GM18907 (cell line): ENCODE results near the gene FUOM.
"Not testable (repeated sequence)": the region's sequence is repeated elsewhere in the genome, so short reads cannot be mapped to it uniquely, and the experiment has no call there.

Source experiments
- ATAC-seq: cut with Tn5 transposase; IDR thresholded peaks from one replicate; pipeline ENCODE4 v1.9.1; 2021; ENCODE audit warnings: mild to moderate bottlenecking, moderate library complexity; ENCODE audit not compliant: unreplicated experiment

FUOM gene

DNA sequence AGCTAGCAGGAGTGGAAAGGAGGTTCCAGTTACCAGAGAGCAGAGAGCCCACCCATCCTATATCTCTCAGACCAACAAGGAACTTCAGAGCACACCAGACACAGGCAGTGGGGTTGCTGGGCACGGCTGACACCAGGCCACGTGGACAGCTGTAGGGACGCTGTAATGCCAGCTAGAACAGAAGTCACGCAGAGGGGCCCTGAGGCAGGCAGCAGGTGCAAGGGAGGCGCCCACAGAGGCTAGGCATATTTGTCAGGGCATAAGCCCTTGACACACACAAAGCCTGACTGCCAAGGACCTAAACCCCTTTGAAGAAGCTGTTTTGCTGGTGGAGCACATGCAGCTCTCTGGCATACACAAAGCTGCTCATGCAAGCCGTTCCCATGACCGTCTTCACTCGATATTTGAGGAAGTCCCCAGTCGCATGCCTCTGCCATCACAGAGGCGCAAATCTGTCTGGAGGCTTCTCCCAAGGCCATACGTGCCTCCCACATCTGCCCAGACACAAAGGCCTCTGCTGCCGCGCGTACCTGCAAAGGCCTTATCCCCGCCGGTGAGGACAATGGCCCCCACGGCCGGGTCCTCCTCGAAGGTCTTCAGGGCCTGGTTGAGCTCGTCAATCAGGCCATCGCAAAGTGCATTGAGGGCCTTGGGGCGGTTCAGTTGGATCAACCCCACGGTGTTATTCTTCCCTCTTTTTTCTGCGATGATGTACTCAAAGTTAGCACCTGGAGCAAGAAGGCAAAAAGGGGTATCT is 12.4 kb upstream of the FUOM start:
- no peak for ATAC-seq

DNA sequence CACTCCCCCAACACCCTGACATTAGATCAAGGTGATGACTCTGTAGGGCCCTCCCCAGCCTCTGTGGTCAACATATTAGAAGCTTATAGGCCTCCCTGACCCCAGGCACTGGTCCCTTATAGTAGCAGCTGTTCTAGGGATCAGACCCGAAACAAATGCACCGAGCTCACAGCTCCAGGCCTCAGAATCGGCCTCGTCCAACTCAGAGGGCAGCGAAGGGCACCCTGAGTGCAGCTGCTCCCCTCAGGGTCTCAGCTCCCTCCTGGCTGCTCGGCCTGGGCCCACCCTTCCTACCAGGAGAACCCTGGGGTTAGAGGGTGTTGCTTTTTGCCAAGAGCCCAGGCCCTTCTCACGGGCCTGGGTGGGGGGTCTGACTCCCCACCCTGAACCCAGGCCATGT is 10.3 kb upstream of the FUOM start:
- ATAC-seq: no peak

DNA sequence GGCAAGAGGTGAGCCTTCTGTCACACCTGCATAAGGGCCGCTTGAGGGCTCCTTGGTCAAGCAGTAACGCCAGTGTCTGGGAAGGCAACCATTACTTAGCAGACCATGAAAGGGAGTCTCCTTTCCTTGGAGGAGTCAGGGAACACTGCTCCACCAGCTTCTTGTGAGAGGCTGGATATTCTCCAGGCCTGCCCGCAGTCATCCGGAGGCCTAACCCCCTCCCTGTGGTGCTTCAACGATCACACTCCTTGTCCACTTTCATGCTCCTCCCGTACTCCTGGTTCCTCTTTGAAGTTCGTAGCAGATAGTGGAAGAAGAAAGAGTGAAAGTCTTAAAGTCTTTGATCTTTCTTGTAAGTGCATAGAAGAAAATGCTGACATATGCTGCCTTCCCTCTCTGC is 9.6 kb upstream of the FUOM start:
- ATAC-seq: not testable (repeated sequence)

DNA sequence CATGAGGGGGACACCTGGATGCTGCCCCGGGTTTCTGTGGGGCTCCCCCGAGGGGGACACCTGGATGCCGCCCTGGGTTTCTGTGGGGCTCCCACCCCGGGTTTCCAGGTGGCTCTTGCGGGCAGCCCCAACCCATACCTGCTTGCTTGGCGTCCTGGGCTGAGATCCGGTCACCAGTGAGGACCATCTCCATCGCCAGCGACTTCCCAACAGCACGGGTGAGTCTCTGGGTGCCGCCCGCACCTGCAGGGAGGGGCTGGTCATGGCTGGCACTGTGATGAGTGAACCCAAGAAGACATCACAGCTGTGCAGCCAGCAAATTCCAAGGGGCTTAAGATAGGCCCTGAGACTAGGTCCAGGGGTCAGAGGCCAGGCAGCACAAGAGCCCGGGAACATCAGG is 8.9 kb upstream of the FUOM start:
- ATAC-seq: no peak

DNA sequence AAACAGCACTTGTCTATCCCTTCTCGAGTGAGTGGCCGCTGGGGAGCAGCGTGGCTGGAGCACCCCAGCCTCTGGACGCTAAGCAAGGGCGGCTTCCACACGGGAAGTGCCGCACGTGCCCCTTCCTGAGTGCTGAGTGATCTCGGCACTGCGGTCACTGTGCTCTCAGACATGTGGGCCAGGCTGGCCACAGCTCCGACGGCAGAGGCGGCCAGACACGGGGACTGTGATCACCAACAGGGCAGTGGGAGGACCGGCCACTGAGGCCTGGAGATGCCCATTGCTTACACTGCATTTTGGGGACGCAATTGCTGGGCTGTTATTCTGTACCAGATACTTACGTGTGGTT is 8.3 kb upstream of the FUOM start:
- no peak for ATAC-seq

DNA sequence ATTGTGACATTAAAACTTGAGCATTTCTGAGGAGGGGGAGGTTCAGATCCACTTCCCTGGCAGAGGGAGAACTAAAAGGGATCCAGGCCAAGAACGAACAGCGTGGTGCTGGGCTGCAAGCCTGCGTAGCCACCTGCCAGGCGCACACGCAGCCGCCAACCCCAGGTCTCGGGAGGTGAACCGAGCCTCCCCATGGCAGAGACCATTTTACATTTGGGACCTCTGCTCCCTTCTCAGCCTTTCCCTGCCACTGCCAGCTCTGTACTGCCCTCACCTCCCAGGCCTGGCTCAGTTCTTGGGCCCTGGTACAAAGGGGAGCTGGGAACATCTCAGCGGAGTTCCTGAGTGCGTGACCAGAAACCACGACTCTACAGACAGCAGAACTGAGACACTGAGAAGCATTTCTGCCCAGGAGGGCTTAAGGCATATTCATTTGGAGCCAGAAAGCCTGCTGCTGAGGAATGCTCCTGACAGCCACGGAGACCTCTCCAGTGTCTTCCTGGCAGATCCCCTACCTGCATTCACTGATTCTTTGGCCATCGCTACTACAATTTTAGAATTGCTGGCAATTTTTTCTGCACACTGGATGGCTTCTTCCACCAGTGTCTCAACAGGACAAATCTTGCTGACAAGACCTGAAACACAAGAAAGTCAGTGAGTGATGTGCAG is 7.8 kb upstream of the FUOM start:
- ATAC-seq: no peak

DNA sequence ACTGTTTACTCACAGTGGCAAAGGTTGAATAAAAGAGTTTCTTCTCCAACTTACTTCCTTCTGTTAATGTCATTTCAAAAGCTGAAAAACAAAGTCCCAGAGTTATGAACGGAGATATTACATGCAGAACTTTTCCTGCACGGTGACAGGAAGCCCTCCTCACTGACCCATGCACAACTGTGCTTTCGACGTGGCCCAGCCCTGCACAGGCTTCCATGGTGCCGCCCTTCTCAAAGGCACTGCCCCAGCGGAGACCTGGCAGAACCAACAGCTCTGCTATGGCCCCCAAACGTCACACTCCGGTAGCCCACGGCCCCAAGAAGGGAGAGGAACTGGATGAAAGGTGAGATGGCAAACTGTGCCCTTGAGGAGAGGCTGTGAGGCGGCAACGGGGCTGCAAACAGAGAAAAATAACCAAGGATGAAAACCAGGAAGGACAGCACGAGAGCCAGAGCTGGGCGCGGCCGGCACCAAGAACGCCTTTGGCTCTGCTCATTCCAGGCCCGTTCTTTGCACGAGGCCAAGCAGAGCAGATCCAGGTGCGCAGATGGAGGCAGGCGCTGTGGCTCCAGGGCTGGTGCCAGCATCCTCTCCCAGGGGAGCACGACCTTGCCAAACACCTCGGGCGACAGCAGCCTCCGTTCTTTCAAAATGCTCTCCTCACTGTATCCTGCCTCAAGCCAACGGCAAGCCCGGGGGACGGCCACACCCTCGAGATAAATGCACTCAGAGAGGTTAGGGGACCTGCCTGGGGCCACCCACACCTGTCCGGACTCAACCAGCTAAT is 7.0 kb upstream of the FUOM start:
- no peak for ATAC-seq

DNA sequence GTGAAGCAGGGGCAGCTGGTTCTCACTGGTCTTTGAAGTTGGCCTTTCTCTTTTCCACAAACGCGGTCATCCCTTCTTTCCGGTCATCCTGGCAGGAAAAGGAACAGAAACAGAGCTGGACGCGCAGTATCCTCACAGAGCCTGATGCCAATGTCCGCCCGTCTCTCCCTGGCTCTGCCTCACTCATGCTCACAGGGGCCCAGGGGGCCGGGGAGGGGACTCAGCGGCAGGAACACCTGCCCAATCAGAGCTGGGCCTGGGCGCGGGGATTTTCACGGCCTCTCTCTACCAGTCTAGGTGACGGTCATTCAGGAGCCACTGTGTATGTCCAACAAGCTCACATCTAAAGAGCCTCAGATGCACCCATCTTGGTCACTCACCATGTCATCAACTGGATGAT is 5.0 kb upstream of the FUOM start:
- ATAC-seq: no peak

DNA sequence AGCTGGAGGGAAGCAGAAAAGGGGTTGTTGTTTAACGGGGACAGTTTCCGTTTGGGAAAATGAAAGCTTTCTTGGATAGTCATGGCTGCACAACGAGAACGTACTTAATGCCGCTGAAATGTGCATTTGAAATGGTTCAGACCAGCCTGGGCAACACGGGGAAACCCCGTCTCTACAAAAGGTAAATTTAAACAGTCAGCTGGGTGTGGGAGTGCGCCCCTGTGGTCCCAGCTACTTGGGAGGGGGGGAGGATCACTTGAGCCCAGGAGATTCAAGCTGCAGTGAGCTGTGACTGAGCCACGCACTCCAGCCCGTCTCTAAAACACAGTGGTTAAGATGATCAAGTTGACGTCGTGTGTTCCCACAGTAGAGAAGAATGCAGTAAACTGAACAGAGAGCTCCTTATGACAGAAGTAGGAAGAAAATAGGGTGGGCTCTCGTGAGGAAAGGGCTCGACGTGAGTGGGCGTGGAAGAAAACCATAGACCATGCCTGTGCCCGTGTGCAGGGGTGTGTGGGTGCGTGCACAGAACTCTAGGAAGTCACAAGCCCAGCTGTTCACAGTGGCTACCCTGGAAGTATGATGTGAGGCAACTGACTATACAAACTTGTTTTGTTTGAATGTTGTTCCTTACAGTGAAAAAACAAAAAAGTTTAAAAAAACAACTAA is 4.1 kb upstream of the FUOM start:
- ATAC-seq: no peak

DNA sequence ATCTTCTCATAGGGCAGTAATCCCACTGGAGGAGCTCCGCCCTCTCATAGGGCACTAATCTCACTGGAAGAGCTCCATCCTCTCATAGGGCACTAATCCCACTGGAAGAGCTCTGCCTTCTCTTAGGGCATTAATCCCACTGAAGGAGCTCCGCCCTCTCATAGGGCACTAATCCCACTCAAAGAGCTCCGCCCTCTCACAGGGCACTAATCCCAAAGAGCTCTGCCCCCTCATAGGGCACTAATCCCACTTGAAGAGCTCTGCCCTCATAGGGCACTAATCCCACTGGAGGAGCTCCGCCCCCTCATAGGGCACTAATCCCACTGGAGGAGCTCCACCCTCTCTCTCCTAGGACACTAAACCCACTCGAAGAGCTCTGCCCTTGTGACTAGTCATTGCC is 3.4 kb upstream of the FUOM start:
- no peak for ATAC-seq

DNA sequence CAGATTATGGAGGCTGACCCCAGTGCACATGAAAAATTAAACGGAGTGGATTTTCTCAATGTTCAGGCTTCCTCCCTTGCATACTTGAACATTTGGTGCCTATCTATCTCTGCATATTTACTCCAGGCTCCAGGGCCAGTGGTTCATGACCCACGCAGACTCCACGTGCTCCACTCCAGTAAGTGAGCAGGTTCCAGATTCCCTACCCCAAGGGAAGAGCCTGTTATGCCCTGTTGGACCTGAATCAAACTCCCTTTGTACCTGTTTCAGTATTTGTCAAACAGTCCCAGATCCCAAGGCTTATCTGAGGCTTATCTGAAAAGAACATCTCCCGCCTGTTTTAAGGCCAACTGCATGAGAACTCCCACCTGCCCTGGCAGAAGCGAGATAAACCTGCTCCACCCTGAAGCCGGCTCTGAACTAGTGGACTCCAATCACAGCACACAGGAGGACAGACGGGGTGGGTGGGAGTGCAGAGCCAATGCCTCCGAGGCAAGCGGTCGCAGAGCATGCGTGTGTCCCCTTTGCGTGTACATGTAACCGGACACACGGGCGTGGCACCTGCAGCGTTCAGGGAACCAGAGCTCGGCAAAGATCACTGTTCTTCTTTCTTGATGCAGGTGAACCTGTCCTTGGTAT is 2.3 kb upstream of the FUOM start:
- no peak for ATAC-seq

DNA sequence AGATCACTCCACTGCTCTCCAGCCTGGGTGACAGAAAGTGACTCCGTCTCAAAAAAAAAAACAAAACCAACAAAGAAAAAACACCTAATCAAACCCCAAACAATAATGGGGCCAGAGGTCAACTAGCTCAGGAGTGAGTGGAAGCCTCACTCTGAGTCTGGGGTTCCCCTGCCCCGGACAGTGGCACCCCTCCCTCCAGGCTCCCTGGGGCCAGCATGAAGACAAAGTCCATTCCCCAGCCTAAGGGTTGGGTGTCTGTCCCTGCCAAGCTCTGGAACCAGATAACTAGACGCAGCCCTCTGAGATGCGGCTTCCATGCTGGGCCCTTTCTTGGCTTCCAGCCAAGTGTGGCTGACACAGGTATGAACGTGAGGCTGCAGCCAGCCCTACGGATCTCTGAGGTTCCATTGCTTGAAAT is 1.7 kb upstream of the FUOM start:
- ATAC-seq: no peak

DNA sequence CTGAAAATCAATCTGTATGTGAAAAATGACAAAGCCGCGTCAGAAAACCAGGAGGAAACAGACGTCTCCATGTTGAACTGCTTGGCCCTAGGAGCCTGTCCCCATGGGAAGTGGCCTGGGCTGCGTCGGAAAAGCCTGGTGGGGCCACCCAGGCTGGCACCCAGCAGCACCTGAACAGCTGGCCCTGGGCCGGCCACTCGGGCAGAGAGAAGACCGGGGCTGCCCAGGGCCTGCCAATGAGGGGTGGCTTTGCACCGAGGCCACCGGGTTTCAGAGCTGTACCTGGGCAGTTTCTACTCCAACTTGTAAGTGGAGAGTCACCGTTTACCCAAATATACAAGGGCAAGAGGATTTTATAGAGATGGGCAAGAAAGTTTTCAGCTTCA is 1.1 kb upstream of the FUOM start:
- ATAC-seq: no peak

DNA sequence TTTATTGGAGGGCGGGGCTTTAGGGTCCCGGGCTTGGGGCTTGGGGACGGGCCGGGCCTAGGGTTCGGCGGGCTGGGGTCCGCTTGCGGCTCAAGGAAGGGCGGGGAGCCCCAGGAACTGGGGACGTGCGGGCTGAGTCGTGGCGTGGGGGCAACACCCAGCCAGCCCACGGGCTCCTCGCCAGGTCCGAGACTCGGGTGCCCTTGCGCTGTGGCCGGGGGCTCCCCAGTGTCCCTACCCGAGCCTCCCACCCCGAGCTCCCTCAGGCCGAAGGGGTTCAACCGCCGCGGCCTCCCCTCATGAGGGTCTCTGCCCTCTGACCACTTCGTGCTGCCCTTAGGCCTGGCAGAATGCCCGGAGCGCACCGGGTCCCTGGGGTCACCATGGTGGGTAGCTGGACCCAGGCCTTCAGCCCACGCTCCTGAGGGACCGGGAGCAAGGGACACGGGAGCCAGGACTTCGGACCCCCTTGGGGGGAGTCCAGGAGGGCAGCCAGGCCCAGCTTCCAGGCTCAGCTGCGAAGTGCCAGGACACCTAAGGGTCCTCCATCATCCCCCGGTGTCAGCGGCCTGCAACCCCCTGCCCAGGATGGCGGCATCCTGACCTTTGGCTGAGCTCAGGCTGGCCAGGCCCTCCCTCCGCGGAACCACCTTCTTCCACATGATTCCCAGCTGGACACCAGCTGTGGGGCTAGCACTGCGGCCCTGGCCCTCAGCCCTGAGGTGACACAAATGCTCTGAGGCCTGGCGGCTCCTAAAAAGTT is 524 bp upstream of the FUOM start:
- no peak for ATAC-seq

DNA sequence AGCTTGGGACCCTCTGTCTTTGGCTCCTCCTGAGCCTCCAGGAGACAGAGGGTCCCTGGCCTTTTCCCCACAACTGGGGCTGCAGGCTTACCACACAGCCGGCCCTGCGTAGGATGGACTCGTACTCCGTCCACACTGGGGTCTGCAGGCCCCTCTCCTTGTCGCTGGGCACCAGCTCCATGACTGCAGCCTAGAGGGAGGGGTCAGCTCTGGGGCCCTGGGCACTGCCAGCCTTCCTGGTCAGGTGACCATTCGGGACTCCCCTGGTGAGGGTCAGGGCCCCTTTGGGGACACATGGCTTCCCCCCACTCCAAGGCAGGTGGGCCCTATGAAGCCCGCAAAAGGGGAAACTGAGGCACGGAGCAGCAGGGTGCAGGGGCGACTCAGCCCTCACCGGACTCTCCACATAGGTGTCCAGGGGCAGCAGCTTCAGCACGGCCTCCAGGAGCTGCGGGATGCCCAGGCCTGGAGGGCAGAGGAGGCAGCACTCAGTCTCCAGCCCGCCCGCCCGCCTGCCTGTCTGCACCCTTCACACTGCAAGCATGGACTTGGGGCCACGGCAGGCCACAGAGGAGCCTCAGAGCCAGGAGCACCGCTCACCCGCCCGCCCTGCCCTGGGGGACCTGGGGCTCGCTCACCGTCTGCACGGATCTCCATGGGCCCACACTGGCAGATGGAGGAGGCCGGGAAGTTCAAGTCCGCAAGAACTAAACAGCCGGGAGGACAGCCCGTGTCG is 1.1 kb downstream of the FUOM start:
- ATAC-seq: no peak

DNA sequence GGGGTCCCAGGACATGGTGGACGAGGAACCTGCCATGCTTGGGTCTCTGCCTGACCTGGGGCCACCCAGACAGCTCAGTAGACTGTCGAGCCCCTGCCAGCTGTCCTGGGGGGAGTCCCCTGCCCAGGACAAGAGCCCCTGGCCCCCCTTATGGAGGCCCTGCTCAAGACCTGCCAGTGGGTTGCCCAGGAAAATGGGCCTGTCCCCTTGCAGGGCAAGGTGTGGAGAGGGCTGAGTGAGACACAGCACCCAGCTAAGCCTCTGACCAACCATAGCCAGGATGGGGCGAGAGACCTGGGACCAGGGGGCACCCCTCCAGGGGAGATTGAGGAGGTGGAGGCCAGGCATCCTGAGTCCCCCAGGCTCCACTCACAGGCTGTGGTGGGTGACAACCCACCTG is 1.8 kb downstream of the FUOM start:
- ATAC-seq: no peak

DNA sequence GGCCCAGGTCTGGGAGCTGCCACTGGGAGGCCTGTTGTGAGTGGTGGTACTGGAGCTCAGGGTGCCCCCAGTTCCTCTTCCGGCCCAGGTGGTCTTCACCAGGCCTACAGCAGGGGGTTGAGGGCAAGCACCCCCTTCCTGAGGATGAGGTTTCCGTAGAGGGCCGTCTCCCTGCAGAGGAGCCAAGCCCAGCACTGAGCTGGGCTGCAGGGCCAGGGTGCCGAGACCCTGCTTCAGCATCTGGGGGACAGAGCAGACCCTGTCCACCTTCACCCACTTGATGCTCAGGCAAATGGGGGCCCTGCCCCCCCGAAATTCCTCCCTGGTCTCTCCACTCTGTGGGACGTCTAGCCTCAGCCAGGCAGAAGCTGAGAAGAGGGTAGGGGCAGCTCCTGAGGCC is 2.6 kb downstream of the FUOM start:
- ATAC-seq: no peak

DNA sequence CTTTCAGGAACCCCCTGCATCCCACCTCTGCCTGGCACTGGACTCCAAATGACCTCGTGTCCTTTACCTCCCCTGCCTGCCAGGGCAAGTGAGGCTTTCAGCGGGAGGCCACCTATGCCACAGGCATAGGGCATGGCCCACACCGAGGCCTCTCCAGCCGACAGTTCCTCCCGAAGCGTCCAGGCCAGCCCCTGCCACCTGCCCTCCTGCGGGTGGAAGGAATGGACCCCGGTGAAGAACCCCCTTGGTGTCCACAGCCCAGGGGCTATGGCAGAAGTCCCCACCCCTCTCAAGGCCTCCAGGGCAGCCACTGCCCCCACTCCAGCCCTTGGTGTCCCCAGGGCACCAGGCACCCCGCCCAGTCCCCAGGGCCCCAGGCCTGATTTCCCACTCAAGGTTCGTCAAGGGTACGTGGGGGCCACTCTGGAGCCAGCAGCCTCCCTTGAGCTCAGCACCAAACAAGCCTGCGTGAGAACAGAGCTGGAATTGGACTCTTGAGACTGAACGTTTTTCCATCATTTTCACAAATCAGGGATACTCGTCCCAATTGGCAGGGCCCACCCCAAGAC is 3.1 kb downstream of the FUOM start:
- no peak for ATAC-seq

DNA sequence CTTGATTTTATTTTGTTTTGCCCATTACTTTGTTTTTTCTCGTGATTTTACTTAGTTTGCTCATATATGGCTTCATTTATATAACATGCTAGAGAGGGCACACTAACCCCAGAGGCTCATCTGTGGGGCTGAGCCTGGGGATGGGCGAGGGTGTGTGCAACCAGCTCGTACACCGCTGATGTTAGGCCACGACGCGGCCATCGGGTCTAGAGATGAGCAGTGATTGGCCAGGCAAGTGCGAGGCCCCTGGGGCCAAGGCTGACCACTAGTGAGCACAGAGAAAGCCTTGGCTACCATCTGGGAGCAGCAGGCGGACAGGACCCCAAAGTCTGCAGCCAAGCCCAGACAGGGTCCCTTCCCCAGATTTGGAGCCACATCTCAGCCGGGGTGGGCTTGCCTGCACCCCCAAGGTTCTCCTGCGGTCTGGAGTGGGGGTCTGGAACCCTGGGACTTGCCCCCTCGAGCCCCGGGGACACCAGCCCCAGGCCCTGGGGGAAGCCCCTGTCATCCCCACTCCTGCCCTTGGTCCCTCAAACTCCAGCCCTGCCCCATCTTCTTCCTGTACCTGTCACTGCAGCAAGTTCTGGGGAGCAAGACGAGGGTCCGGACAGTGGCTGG is 3.7 kb downstream of the FUOM start:
- no peak for ATAC-seq
